HG03108 (cell line): ENCODE results near the gene CTRB2.

ENCODE experiments used
- ATAC-seq: cut with Tn5 transposase; IDR thresholded peaks from one replicate; pipeline ENCODE4 v1.9.1; 2021; ENCODE audit warnings: moderate library complexity; ENCODE audit not compliant: unreplicated experiment

Gene CTRB2

GRCh38 chr16:75176926-75177325, 30.0 kb downstream of the CTRB2 start:
- ATAC-seq, result no peak

DNA sequence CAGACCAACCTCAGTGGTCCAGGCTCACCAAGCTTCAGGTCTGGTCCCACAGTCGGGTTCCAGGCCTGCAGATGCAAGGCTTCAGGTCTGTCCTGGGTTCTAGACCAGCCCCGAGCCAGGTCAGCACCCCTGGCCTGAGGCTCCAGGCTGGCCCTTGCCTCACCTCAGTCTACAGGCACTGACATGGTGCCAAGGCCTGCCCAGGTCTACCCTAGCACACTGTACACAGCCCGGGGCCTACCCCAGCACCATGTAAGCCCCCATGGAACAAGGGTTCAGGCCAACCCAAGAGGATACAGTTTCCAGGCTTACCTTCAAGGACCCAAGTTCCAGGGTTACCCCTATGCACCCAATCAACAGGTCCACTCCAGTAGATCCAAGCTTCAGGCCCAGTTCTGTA, 31.9 kb downstream of the CTRB2 start:
- ATAC-seq, result no peak

DNA sequence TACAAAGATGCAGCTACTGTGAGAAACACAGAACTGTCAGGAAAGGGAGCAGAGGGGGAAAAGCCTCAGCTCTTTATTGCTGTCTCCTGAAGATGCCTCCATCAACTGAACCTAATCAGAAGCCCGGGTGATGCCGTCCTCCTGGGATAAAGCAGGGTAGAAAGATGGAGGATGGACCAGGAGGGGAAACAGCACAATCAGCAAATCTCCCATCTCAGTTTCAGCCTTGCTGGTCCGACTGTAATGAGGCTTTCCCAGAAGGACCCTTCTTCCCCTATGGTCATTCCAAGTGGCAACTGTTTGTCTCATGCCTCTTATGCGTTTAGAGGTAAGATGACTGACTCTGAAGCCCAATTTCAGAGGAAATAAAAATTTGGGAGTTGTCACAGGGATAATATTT, 34.4 kb downstream of the CTRB2 start:
- ATAC-seq, result no peak

DNA sequence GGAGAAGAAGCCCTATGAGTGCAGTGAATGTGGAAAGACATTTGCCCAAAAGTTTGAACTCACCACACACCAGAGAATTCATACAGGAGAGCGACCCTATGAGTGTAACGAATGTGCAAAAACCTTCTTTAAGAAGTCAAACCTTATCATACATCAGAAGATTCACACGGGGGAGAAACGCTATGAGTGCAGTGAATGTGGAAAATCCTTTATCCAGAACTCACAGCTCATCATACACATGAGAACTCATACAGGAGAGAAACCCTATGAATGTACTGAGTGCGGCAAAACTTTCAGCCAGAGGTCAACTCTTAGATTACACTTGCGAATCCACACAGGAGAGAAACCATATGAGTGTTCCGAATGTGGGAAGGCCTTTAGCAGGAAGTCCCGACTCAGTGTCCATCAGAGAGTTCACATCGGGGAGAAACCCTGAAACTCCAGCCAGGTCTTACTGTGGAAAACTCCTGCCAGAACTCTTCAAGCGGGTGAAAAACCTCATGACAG, 37.0 kb downstream of the CTRB2 start:
- no peak for ATAC-seq

- ATAC-seq, result no peak
These were observed 46.6 kb downstream of the CTRB2 start for GRCh38 chr16:75160386-75160785.
